HG03280 (cell line): ENCODE results near the gene RTL1.

Source experiments
- ATAC-seq: cut with Tn5 transposase; IDR thresholded peaks from one replicate; pipeline ENCODE4 v1.9.1; 2021; ENCODE audit warnings: mild to moderate bottlenecking, moderate library complexity; ENCODE audit not compliant: unreplicated experiment

RTL1 gene

GRCh38 chr14:100836941-100837804 lies 66.3 kb downstream of the RTL1 start:
- no peak for ATAC-seq

- ATAC-seq: no peak
These were observed 67.2 kb downstream of the RTL1 start for GRCh38 chr14:100836311-100836805.

GRCh38 chr14:100835548-100836310 lies 67.8 kb downstream of the RTL1 start:
- no peak for ATAC-seq

GRCh38 chr14:100834794-100835547 lies 68.6 kb downstream of the RTL1 start:
- no peak for ATAC-seq

GRCh38 chr14:100834082-100834793 lies 69.3 kb downstream of the RTL1 start:
- no peak for ATAC-seq

- ATAC-seq: no peak
These were observed 71.1 kb downstream of the RTL1 start for GRCh38 chr14:100832311-100832960.

GRCh38 chr14:100830681-100831080 lies 72.8 kb downstream of the RTL1 start:
- ATAC-seq: no peak
